HG02759 (cell line): Measurements from ENCODE around the gene SMURF1.

ENCODE experiments used
- ATAC-seq: cut with Tn5 transposase; IDR thresholded peaks from one replicate; pipeline ENCODE4 v1.9.1; 2021; ENCODE audit warnings: mild to moderate bottlenecking, moderate library complexity; ENCODE audit not compliant: unreplicated experiment

SMURF1 gene

DNA sequence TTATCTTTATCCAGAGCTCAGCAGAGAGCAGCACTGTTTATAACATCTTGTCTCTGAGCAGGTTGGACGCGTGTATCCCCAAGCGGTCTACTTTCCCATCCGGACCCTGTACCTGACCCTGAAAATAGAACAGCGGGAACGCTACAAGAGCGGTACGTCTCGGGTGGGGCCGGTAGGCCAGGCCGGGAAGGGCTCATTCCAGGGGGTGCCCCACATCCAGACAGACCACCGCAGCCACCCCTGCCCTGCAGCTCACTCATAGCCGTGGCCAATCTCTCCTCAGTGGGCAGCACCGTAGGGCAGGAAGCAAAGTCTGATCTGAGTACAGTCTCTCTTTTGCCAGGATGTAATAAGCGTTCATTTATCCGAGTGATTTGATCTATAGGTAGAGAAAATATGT lies 151.8 kb downstream of the SMURF1 start:
- ATAC-seq, result no peak

DNA sequence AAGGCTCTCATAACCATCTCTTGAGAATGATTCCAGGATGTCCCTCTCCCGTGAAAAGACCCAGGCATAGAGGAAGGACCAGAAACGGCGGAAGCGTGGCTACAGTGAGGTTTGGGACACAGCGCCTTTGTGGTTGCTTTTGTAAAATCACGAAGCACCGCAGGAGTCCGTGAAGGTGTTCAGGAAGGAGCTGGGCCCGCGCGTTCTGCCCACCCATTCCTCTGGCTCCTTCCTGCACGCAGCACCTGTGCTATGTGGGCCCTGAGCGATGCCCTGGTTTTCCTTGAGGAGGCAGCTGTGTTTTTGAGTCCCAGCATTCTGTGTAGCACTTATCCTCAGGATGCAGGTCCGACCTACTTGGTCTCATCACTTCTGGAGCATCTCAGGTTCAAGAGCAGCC lies 152.8 kb downstream of the SMURF1 start:
- ATAC-seq, result no peak

DNA sequence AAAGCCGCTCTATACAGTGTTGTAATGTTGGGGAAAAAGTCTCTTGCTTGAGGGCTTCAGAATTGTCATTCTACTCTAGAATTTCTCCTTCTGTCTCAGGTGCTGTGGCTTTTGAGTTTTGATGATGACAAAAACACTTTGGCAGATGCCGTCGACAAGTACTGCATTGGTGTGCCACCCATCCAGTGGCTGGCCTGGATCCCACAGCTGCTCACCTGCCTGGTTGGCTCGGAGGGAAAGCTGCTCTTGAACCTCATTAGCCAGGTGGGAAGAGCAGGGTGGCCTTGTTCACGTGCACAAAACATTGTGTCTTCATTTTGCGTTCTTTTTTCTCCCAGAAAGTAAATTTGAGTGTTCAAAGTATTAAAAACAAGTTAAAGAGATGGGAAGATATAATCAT lies 153.6 kb downstream of the SMURF1 start:
- ATAC-seq, result no peak

DNA sequence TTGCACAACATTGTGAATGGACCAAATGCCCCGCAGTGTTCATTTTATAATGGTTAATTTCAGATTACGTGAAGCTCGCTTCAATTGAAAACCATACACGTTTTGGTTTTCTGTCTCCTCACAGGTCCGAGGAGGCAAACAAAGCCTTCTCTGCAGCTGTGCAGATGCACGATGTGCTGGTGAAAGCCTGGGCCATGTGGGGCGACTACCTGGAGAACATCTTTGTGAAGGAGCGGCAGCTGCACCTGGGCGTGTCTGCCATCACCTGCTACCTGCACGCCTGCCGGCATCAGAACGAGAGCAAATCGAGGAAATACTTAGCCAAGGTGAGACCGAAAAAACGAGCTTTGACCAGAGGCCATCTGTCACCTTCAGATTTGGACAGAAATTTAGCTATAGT lies 155.3 kb downstream of the SMURF1 start:
- no peak for ATAC-seq

DNA sequence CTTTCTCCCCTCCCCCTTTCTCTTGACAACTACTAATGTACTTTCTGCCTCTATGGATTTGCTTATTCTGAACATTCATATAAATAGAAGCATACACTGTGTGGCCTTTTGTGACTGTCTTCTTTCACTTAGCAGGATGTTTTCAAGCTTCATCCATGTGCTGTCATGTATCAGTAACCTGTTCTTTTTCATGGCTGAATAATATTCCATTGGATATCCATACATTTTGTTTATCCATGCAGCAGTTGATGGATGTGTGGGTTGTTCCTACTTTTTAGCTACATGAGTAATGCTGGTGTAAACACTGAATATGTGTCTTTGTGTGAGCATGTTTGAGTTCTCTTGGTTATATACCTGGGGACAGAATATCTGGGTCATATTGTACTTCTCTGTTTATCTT lies 158.0 kb downstream of the SMURF1 start:
- ATAC-seq, result no peak

DNA sequence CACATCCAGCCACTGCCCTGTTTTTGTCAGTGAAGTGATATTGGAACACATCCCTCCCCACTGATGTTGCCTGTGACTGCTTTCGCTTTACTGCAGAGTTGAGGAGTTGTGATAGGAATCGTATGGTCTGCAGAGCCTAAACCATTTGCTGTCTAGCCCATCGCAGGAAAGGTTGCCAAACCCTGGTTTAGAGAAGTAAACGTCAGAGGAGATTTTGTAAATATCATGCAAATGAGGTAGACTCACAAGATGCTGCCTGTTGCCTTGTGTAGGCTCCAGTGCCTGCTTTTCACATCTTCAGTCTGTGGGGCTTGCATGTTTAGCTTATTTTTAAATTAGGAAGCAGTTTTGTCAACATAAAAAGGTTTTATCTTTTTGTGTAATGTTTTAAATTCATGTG lies 158.5 kb downstream of the SMURF1 start:
- no peak for ATAC-seq

DNA sequence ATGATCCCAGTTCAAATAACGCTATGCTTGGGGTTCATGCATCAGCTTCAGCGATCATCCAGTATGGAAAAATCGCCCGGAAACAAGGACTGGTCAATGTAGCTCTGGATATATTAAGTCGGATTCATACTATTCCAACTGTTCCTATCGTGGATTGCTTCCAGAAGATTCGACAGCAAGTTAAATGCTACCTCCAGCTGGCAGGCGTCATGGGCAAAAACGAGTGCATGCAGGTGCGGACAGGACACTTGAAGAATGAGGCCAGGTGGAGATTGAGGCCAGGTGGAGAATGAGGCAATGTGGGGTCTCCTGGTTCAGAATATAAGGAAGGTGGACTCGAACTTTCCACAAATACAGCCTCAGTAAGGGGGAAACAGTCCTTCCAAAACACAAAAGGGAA lies 159.8 kb downstream of the SMURF1 start:
- ATAC-seq, result no peak

DNA sequence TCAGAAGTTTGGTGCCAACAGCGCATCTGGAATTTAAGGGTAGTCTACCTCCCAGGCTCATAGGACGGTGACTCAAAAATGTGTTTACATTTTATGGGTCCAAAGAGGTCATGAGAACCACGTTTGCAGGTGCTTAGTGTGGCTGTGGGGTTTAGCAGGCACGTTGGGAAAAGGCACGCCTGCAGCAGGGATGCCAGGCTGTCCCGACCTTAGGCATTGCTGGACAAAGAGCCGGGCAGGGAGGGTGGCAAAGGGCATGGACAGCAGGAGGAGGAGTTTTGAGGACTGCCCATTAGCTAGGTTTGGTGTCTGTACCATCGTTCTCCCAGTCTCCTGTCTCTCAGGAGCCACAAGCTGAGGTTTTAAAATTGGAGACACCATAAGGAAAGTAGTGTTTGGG lies 161.2 kb downstream of the SMURF1 start:
- no peak for ATAC-seq

DNA sequence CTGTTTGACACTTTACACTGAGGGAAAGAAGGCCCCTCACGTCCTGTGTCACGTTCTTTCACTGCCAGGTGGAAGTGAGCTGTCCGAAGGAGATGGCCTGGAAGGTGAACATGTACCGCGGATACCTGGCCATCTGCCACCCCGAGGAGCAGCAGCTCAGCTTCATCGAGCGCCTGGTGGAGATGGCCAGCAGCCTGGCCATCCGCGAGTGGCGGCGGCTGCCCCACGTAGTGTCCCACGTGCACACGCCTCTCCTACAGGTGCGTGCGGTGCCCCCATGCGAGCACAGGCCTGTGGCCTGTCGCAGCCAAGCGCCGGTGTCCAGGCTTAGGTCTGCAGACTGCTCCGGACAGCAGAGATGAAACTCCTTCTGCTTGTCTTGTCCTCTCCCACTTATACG lies 162.2 kb downstream of the SMURF1 start:
- ATAC-seq, result no peak

- ATAC-seq, result no peak
Measured at GRCh38 chr7:98978672-98979071, 165.2 kb downstream of the SMURF1 start.
